ENCODE results near the gene RPL28.

DNA sequence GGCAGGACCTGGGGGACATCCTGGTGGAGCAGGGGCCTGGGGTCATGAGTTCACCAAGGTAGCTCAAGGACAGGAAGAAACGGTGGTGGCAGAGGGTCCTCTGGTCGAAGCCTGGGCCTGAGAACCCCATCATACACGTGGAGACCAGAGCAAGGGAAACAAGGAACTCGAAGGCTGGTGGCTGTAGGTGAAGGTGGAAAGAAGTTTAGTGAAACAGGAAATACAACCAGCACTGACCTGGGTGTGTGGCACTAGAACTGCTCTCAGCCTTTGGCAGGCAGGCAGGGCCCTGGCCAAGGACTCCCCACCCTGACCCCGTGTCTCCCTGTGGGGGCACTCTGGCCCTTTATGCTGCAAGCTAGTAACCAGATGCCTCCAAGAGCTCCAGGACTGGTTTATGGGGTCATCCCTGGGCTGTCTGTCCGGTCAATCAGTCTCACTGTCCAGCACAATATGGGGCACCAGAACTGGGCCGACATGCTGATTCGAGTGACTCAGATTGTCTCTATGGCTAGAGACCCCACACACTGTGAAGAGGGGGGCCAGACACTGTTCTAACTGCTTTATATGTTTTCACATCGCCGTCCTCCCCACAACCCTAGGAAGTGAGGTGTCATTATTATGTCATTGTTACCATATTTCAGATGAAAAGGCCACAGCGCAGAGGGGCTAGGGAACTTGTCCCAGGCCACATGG is 35.0 kb upstream of the RPL28 start:
- TF ChIP-seq, protein P1, sequence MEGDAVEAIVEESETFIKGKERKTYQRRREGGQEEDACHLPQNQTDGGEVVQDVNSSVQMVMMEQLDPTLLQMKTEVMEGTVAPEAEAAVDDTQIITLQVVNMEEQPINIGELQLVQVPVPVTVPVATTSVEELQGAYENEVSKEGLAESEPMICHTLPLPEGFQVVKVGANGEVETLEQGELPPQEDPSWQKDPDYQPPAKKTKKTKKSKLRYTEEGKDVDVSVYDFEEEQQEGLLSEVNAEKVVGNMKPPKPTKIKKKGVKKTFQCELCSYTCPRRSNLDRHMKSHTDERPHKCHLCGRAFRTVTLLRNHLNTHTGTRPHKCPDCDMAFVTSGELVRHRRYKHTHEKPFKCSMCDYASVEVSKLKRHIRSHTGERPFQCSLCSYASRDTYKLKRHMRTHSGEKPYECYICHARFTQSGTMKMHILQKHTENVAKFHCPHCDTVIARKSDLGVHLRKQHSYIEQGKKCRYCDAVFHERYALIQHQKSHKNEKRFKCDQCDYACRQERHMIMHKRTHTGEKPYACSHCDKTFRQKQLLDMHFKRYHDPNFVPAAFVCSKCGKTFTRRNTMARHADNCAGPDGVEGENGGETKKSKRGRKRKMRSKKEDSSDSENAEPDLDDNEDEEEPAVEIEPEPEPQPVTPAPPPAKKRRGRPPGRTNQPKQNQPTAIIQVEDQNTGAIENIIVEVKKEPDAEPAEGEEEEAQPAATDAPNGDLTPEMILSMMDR (IDR thresholded peaks at IDR 0.05; ENCODE audit: extremely low read depth in 1 of 2, insufficient read depth in 1 of 2, low read depth in 1 of 2, low read length in 2 of 2): no peak
- TF ChIP-seq POLR2A (IDR thresholded peaks at IDR 0.05; ENCODE audit: low read depth, low read length): no peak
- no peak for TF ChIP-seq EZH2 (IDR thresholded peaks at IDR 0.05; ENCODE audit: borderline replicate concordance, low read depth, low read length, severe bottlenecking)
- TF ChIP-seq POLR2AphosphoS5 (IDR thresholded peaks at IDR 0.05; ENCODE audit: insufficient read depth, low read depth, low read length): no peak
- TF ChIP-seq GATA2 (IDR thresholded peaks at IDR 0.05; ENCODE audit: insufficient read depth, insufficient read length, low read depth, low read length): no peak
- TF ChIP-seq, protein P2, sequence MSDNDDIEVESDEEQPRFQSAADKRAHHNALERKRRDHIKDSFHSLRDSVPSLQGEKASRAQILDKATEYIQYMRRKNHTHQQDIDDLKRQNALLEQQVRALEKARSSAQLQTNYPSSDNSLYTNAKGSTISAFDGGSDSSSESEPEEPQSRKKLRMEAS (IDR thresholded peaks at IDR 0.05; ENCODE audit: insufficient read depth, insufficient read length): no peak
